MM.1S (cell line): Measurements from ENCODE around the gene SLC39A9.

Experiments
- DNase-seq: peaks from one replicate; pipeline ENCODE4 v3.0.0-alpha.2; 2015
- H2AFZ ChIP-seq: fragments of 300-600 bp; sonication (generic); 2 replicates; pipeline ENCODE4 v1.6.0; 2016; ENCODE audit warnings: antibody characterized with exemption, low read length
- H3F3A ChIP-seq: fragments of 300-600 bp; sonication (generic); 2 replicates; pipeline ENCODE4 v1.6.1; 2016; ENCODE audit warnings: mild to moderate bottlenecking, antibody characterized with exemption, low read length, moderate library complexity, mixed read lengths; ENCODE audit not compliant: insufficient read depth
- H3K27ac ChIP-seq: fragments of 300-600 bp; sonication (generic); 2 replicates; pipeline ENCODE4 v1.5.1; 2016; ENCODE audit warnings: mild to moderate bottlenecking, low read length
- H3K27me3 ChIP-seq: fragments of 300-600 bp; sonication (generic); replicated peaks from 2 replicates; pipeline ENCODE4 v1.6.0; 2016; ENCODE audit warnings: low read length; ENCODE audit not compliant: insufficient read depth
- H3K36me3 ChIP-seq: fragments of 300-600 bp; sonication (generic); replicated peaks from 2 replicates; pipeline ENCODE4 v1.6.1; 2016; ENCODE audit warnings: mild to moderate bottlenecking, low read length, mixed read lengths; ENCODE audit not compliant: insufficient read depth
- H3K4me1 ChIP-seq: fragments of 300-600 bp; sonication (generic); 2 replicates; pipeline ENCODE4 v1.6.1; 2016; ENCODE audit warnings: low read length, mixed read lengths
- H3K4me2 ChIP-seq: fragments of 300-600 bp; sonication (generic); 2 replicates; pipeline ENCODE4 v1.6.0; 2016; ENCODE audit warnings: low read depth, low read length
- H3K4me3 ChIP-seq: fragments of 300-600 bp; sonication (generic); 2 replicates; pipeline ENCODE4 v1.5.1; 2016; ENCODE audit warnings: low read length, mixed read lengths
- H3K79me2 ChIP-seq: fragments of 300-600 bp; sonication (generic); 2 replicates; pipeline ENCODE4 v1.6.1; 2016; ENCODE audit warnings: mixed run types, low read length, mixed read lengths
- H3K9ac ChIP-seq: fragments of 300-600 bp; sonication (generic); 2 replicates; pipeline ENCODE4 v1.6.1; 2016; ENCODE audit warnings: low read length, mixed read lengths
- H3K9me2 ChIP-seq: fragments of 300-600 bp; sonication (generic); replicated peaks from 2 replicates; pipeline ENCODE4 v1.6.1; 2016; ENCODE audit warnings: mild to moderate bottlenecking, low read length, mixed read lengths; ENCODE audit not compliant: insufficient read depth
- H3K9me3 ChIP-seq: fragments of 300-600 bp; sonication (generic); replicated peaks from 2 replicates; pipeline ENCODE4 v1.6.1; 2016; ENCODE audit warnings: mild to moderate bottlenecking, low read length, mixed read lengths; ENCODE audit not compliant: insufficient read depth
- H4K20me1 ChIP-seq: fragments of 300-600 bp; sonication (generic); 2 replicates; pipeline ENCODE4 v1.6.1; 2016; ENCODE audit warnings: mild to moderate bottlenecking, low read length, moderate library complexity, mixed read lengths; ENCODE audit not compliant: insufficient read depth
- CTCF ChIP-seq: fragments of 300-600 bp; sonication (generic); IDR thresholded peaks from 2 replicates; pipeline ENCODE4 v1.5.1; 2016; ENCODE audit warnings: antibody characterized with exemption, low read length, mixed read lengths
- EZH2 ChIP-seq: fragments of 300-600 bp; sonication (generic); optimal IDR thresholded peaks from 2 replicates; pipeline ENCODE3; 2017; ENCODE audit warnings: low read depth, mild to moderate bottlenecking, antibody characterized with exemption, low read length, mixed read lengths
- EZH2phosphoT487 ChIP-seq: fragments of 300-600 bp; sonication (generic); IDR thresholded peaks from 2 replicates; pipeline ENCODE4 v1.6.1; 2018; ENCODE audit warnings: antibody characterized with exemption, low read length

SLC39A9 gene

DNA sequence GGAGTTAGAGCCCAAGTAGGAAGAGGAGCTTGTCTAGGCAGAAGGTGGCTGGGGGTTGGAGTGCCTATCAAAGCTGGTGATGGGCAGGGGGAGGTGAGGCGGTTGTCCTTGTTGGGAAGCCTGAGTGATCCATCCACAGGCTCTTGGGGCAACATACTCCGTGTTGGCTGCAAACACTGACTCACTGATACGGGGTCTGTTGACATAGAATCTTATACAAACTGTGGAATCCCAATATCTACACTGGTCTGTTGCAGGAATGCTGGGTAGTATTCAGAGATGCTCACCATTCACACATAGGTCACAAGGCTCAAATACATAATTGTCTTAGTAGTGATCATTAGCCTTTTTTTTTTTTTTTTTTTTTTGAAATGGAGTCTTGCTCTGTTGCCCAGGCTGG lies 26.3 kb upstream of the SLC39A9 start:
- H3K27ac ChIP-seq, result no peak overlapping the region
- H3K9ac ChIP-seq, result no peak overlapping the region
- H3K36me3 ChIP-seq, result no peaks in the 10 kb centered on the region
- no peaks in the 10 kb centered on the region for H3K9me3 ChIP-seq
- no peak overlapping the region for H3K4me3 ChIP-seq
- no peak for DNase-seq
- no peaks in the 10 kb centered on the region for H3K4me1 ChIP-seq
- no peaks in the 10 kb centered on the region for H3K27me3 ChIP-seq
- no peaks in the 10 kb centered on the region for H3K9me2 ChIP-seq
- no peaks in the 10 kb centered on the region for H3K79me2 ChIP-seq
- H3F3A ChIP-seq, result no peaks in the 10 kb centered on the region
- H3K4me2 ChIP-seq, result no peak overlapping the region
- H4K20me1 ChIP-seq, result no peaks in the 10 kb centered on the region
- TF ChIP-seq CTCF (no peak), EZH2phosphoT487 (no peak)
- H2AFZ ChIP-seq, result no peak overlapping the region

DNA sequence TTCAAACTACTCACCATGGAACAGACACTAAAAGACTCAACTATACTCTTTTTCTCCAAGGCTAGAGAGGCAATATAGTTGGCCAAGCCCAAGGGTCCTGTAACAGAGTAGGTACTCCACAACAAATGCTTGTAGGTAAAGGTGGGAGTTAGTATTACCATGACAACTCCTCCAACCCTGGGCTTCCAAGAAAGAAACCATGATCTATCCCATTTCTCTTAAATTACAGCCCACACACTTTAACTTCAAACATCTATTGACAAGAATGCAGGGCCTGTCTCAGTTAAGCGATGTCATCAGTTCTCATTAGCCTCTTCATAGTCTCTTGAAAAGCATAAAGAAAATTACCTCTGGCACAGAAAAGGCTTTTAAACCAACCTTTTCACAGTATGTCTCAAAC lies 25.4 kb upstream of the SLC39A9 start:
- Histone ChIP-seq H2AFZ (no peak overlapping the region), H3K27me3 (no peaks in the 10 kb centered on the region), H3K4me1 (no peaks in the 10 kb centered on the region), H3K4me2 (no peak overlapping the region), H3K9me3 (no peaks in the 10 kb centered on the region), H3K9ac (no peak overlapping the region), H3K79me2 (no peaks in the 10 kb centered on the region), H3K9me2 (no peaks in the 10 kb centered on the region), H4K20me1 (no peaks in the 10 kb centered on the region), H3K36me3 (no peaks in the 10 kb centered on the region), H3K4me3 (no peak overlapping the region), H3F3A (no peaks in the 10 kb centered on the region), H3K27ac (no peak overlapping the region)
- TF ChIP-seq CTCF (no peak), EZH2 (no peak)
- DNase-seq, result no peak

DNA sequence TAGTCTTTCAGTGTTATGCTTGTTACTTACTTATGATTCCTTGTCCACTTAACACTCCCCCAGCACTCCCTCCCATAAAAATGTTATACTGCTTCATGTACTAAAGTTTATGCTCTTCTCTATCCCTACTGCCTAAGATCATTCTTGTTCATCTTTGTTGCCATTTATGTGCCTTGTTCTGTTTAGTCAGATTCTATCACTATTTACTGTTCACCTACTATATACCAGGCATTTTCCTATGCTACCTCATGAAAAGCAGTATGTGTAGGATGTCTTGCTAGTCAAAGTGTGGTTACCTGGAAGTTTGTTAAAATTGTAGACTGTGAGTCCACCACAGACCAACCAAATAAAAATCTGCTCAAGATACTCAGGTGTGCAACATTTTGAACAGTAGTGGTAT lies 24.3 kb upstream of the SLC39A9 start:
- Histone ChIP-seq H3K9ac (no peak overlapping the region), H3K4me1 (no peaks in the 10 kb centered on the region), H3K27ac (no peak overlapping the region), H3F3A (no peaks in the 10 kb centered on the region), H3K27me3 (no peaks in the 10 kb centered on the region), H3K9me3 (no peaks in the 10 kb centered on the region), H3K79me2 (no peaks in the 10 kb centered on the region), H3K36me3 (no peaks in the 10 kb centered on the region), H3K9me2 (no peaks in the 10 kb centered on the region), H3K4me3 (no peak overlapping the region), H2AFZ (no peak overlapping the region), H4K20me1 (no peaks in the 10 kb centered on the region), H3K4me2 (no peak overlapping the region)
- no peak for TF ChIP-seq EZH2phosphoT487
- no peak for DNase-seq

DNA sequence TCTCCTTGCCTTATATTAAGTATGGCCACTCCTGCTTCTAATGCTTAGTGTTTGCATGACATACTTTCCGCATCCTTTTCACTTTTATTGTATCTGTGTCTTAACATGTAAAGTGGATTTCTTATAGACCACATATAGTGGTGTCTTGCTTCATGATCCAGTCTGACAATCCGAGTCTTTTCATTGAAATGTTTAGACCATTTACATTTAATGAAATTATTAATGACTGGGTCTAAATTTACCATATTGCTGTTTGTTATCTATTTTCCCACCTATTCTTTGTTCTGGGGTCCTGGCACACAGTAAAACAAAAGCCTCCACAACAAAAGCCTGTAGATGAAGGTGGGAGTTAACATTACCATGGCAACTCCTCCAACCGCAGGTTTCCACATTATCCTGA lies 23.3 kb upstream of the SLC39A9 start:
- no peak overlapping the region for H3K9ac ChIP-seq
- H3K27me3 ChIP-seq, result no peaks in the 10 kb centered on the region
- H3F3A ChIP-seq, result no peaks in the 10 kb centered on the region
- no peaks in the 10 kb centered on the region for H3K9me3 ChIP-seq
- DNase-seq, result no peak
- no peak overlapping the region for H2AFZ ChIP-seq
- no peaks in the 10 kb centered on the region for H3K9me2 ChIP-seq
- H3K36me3 ChIP-seq, result no peaks in the 10 kb centered on the region
- no peak overlapping the region for H3K4me2 ChIP-seq
- no peaks in the 10 kb centered on the region for H3K4me1 ChIP-seq
- no peak overlapping the region for H3K4me3 ChIP-seq
- 0 out of 2 replicates have a peak, but pooled peaks cover 3% of the 10 kb centered on the region for H3K79me2 ChIP-seq
- H4K20me1 ChIP-seq, result no peaks in the 10 kb centered on the region
- no peak overlapping the region for H3K27ac ChIP-seq
- TF ChIP-seq EZH2 (no peak), CTCF (no peak), EZH2phosphoT487 (no peak)
